B cell (primary cell): ENCODE data around the gene MYOCD. TPM values are rescaled to one million over a fixed set of nuclear protein-coding genes. Genes with fewer than 3 reads are reported as not detected.

ENCODE experiments used
- ATAC-seq: fragments of 200-7000 bp; cut with Tn5 transposase; one replicate; pipeline ENCODE4 v1.10.0; 2021; ENCODE audit warnings: low read depth, mild to moderate bottlenecking, moderate number of reproducible peaks, moderate library complexity
- CTCF ChIA-PET: fragments of 350-600 bp; sonication (Branson Sonifier 250); formaldehyde crosslinking; loops from one replicate; lab custom pipeline; 2021; ENCODE audit warnings: antibody characterized with exemption, inconsistent platforms; lab: Charles Lee
- POLR2A ChIA-PET: fragments of 350-600 bp; sonication (Branson Sonifier 250); formaldehyde crosslinking; loops from one replicate; lab custom pipeline; 2021; ENCODE audit warnings: antibody characterized with exemption; lab: Charles Lee
- DNase-seq: peaks from one replicate; pipeline ENCODE4 v3.0.0; 2013
- H2AFZ ChIP-seq: 2 replicates; pipeline ENCODE4 v1.6.1; 2012; ENCODE audit warnings: mild to moderate bottlenecking, low read depth, low read length; ENCODE audit not compliant: insufficient read depth, poor library complexity, severe bottlenecking
- H3K27ac ChIP-seq, 2 donors: 1 replicate in 1 of 2; 2 replicates in 1 of 2; pipeline ENCODE4 v1.5.1; 2012 to 2013; ENCODE audit warnings: low read length in 2 of 2, mild to moderate bottlenecking in 2 of 2, moderate library complexity in 1 of 2
- H3K27me3 ChIP-seq, 4 experiments: fragments of 200-600 bp in 1 of 4; sonication (generic) in 1 of 4; replicated peaks in 1 of 4; 1 replicate in 2 of 4; 2 replicates in 2 of 4; pipeline versions ENCODE4 v1.6.1 to v1.7.0; 2013 to 2016; ENCODE audit warnings: low read length in 3 of 4, mild to moderate bottlenecking in 2 of 4, mixed read lengths in 1 of 4, moderate library complexity in 1 of 4; ENCODE audit not compliant: insufficient read depth in 4 of 4, control insufficient read depth in 3 of 4; ENCODE audit errors: control extremely low read depth in 1 of 4
- H3K36me3 ChIP-seq, 2 experiments: replicated peaks in 1 of 2; 1 replicate in 1 of 2; 2 replicates in 1 of 2; pipeline versions ENCODE4 v1.6.1 to v1.7.1; 2013; ENCODE audit warnings: low read length in 1 of 2; ENCODE audit not compliant: insufficient read depth in 2 of 2, control insufficient read depth in 1 of 2; ENCODE audit errors: control extremely low read depth in 1 of 2, extremely low read depth in 1 of 2
- H3K4me1 ChIP-seq, 2 donors: fragments of 200-600 bp in 1 of 2; sonication (generic) in 1 of 2; 1 replicate in 1 of 2; 2 replicates in 1 of 2; pipeline versions ENCODE4 v1.5.1 to v1.6.1; 2013 to 2017; ENCODE audit warnings: low read length in 2 of 2; ENCODE audit not compliant: control insufficient read depth in 2 of 2, insufficient read depth in 2 of 2
- H3K4me2 ChIP-seq: replicated peaks from 2 replicates; pipeline ENCODE3; 2012; ENCODE audit warnings: mild to moderate bottlenecking, low read depth, low read length; ENCODE audit not compliant: poor library complexity, severe bottlenecking
- H3K4me3 ChIP-seq, 5 experiments: fragments of 200-600 bp in 1 of 5; sonication (generic) in 1 of 5; 1 replicate in 3 of 5; 2 replicates in 2 of 5; pipeline versions ENCODE4 v1.5.1 to v1.7.0; 2011 to 2016; ENCODE audit warnings: low read length in 4 of 5, mild to moderate bottlenecking in 4 of 5, low read depth in 2 of 5, control low read depth in 1 of 5, moderate library complexity in 1 of 5; ENCODE audit not compliant: insufficient read depth in 1 of 5; ENCODE audit errors: control extremely low read depth in 1 of 5, extremely low read depth in 1 of 5
- H3K79me2 ChIP-seq: fragments of 200-600 bp; sonication (generic); one replicate; pipeline ENCODE4 v1.6.0; 2016; ENCODE audit warnings: low read length; ENCODE audit not compliant: control insufficient read depth, insufficient read depth
- H3K9ac ChIP-seq: fragments of 200-600 bp; sonication (generic); 2 replicates; pipeline ENCODE4 v1.6.1; 2017; ENCODE audit warnings: mild to moderate bottlenecking, low read length, moderate library complexity
- H3K9me3 ChIP-seq, 3 donors: one replicate each; pipeline versions ENCODE4 v1.6.1 to v1.7.1; 2013; ENCODE audit warnings: low read length in 2 of 3; ENCODE audit not compliant: control insufficient read depth in 2 of 3, insufficient read depth in 1 of 3; ENCODE audit errors: control extremely low read depth in 1 of 3
- H4K20me1 ChIP-seq: 2 replicates; pipeline ENCODE4 v1.6.0; 2012; ENCODE audit warnings: mild to moderate bottlenecking, low read length; ENCODE audit not compliant: insufficient read depth, control insufficient read depth, poor library complexity, severe bottlenecking
- H3K27ac Mint-ChIP-seq: one replicate; pipeline ENCODE4 v1.8.0; 2021; ENCODE audit warnings: mixed read lengths
- H3K27me3 Mint-ChIP-seq: one replicate; pipeline ENCODE4 v1.8.0; 2021; ENCODE audit warnings: mixed read lengths
- H3K4me1 Mint-ChIP-seq: one replicate; pipeline ENCODE4 v1.8.0; 2021; ENCODE audit warnings: mixed read lengths
- H3K4me3 Mint-ChIP-seq: one replicate; pipeline ENCODE4 v1.8.0; 2021; ENCODE audit warnings: mixed read lengths
- H3K9me3 Mint-ChIP-seq: one replicate; pipeline ENCODE4 v1.8.0; 2022; ENCODE audit warnings: mixed read lengths; ENCODE audit not compliant: insufficient read depth
- EZH2 ChIP-seq: IDR thresholded peaks from 2 replicates; pipeline ENCODE4 v1.6.1; 2012; ENCODE audit warnings: borderline replicate concordance, low read depth, mild to moderate bottlenecking, moderate library complexity, low read length; ENCODE audit not compliant: insufficient read depth, poor library complexity, severe bottlenecking
- WGBS: methylation state at CpG from one replicate; pipeline ENCODE4 v1.1.5; 2013; ENCODE audit warnings: missing lambda C conversion rate; ENCODE audit not compliant: insufficient coverage; 5-methylcytosine and 5-hydroxymethylcytosine counted together
- intact Hi-C: fragments of 100-400 bp; cut with micrococcal nuclease; formaldehyde crosslinking; loops from one replicate; pipeline ENCODE4 v1.10.0; 2022
- polyA plus RNA-seq: library from polyadenylated mRNA; depleted of rRNA; stranded (reverse); fragments of >200 nt; gene quantifications from 2 replicates; pipeline ENCODE4 v1.2.3, GENCODE V29; 2012
- total RNA-seq, 2 donors: library from RNA; stranded (reverse); fragments of 120-200 nt in 1 of 2; gene quantifications; 1 replicate in 1 of 2; 2 replicates in 1 of 2; pipeline versions ENCODE4 v1.2.3 to v1.2.4, GENCODE V29; 2013 to 2022
- TF ChIP-seq, protein P1 (sequence below): fragments of 200-600 bp; IDR thresholded peaks from one replicate; pipeline ENCODE4 v1.8.0; 2022; ENCODE audit warnings: antibody characterized with exemption, mild to moderate bottlenecking

MYOCD gene
- total and polyA plus RNA-seq, 2 donors (not counting 1 experiment from before 2014, with no cell fraction given), result 0.32 TPM; not detected in 1

- ChIA-PET POLR2A (no interaction called here), CTCF (no interaction called here)
- Mint-ChIP-seq H3K27ac (no peak overlapping the region), H3K4me3 (no peak overlapping the region), H3K27me3 (no peaks in the 10 kb centered on the region), H3K4me1 (no peaks in the 10 kb centered on the region), H3K9me3 (no peaks in the 10 kb centered on the region)
- H3K4me1 ChIP-seq, result no peaks in the 10 kb centered on the region
- H3K36me3 ChIP-seq, result no peaks in the 10 kb centered on the region
- TF ChIP-seq EZH2, result no peak
- TF ChIP-seq, protein P1, sequence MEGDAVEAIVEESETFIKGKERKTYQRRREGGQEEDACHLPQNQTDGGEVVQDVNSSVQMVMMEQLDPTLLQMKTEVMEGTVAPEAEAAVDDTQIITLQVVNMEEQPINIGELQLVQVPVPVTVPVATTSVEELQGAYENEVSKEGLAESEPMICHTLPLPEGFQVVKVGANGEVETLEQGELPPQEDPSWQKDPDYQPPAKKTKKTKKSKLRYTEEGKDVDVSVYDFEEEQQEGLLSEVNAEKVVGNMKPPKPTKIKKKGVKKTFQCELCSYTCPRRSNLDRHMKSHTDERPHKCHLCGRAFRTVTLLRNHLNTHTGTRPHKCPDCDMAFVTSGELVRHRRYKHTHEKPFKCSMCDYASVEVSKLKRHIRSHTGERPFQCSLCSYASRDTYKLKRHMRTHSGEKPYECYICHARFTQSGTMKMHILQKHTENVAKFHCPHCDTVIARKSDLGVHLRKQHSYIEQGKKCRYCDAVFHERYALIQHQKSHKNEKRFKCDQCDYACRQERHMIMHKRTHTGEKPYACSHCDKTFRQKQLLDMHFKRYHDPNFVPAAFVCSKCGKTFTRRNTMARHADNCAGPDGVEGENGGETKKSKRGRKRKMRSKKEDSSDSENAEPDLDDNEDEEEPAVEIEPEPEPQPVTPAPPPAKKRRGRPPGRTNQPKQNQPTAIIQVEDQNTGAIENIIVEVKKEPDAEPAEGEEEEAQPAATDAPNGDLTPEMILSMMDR, result no peak
- no peaks in the 10 kb centered on the region for H3K27me3 ChIP-seq
- H3K4me3 ChIP-seq, result no peak overlapping the region
- no peaks in the 10 kb centered on the region for H4K20me1 ChIP-seq
- no peak overlapping the region for H3K4me2 ChIP-seq
- no peaks in the 10 kb centered on the region for H3K9me3 ChIP-seq
- H3K27ac ChIP-seq, result no peak overlapping the region
- H2AFZ ChIP-seq, result no peak overlapping the region
- no peak for ATAC-seq
- intact Hi-C loops, result no loop called here
- no peak for DNase-seq
- no peak overlapping the region for H3K9ac ChIP-seq
- H3K79me2 ChIP-seq, result no peaks in the 10 kb centered on the region
- WGBS, result no CpG with 5 or more reads among the region's 1 CpG
Observed at GRCh38 chr17:12686486-12686885, 20.8 kb downstream of the MYOCD start.

DNA sequence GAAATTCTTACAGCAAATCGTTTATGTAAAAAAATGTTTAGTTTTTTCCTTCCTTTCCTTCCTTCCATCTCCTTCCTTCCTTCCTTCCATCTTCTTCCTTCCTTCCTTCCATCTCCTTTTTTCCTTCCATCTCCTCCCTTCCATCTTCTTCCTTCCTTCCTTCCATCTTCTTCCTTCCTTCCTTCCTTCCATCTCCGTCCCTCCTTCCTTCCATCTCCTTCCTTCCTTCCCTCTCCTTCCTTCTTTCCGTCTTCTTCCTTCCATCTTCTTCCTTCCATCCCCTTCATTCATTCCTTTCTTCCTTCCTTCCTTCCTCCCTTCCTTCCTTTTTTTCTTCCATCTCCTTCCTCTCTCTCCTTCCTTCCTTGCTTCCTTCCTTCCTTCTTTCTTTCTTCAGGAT lies 22.7 kb downstream of the MYOCD start:
- Histone ChIP-seq H3K79me2 (no peaks in the 10 kb centered on the region), H3K27me3 (no peaks in the 10 kb centered on the region), H3K9me3 (no peaks in the 10 kb centered on the region), H3K4me3 (no peak overlapping the region), H3K36me3 (no peaks in the 10 kb centered on the region), H3K9ac (no peak overlapping the region), H2AFZ (no peak overlapping the region), H3K4me2 (no peak overlapping the region), H4K20me1 (no peaks in the 10 kb centered on the region), H3K27ac (no peak overlapping the region), H3K4me1 (no peaks in the 10 kb centered on the region)
- TF ChIP-seq, protein P1, result no peak
- TF ChIP-seq EZH2, result no peak
- H3K4me3 Mint-ChIP-seq, result no peak overlapping the region
- ChIA-PET POLR2A (no interaction called here), CTCF (no interaction called here)
- ATAC-seq, result no peak
- DNase-seq, result no peak
- no peak overlapping the region for H3K27ac Mint-ChIP-seq
- no peaks in the 10 kb centered on the region for H3K9me3 Mint-ChIP-seq
- WGBS, result 71% methylated on average over 2 of the region's 3 CpGs
- H3K4me1 Mint-ChIP-seq, result no peaks in the 10 kb centered on the region
- no peaks in the 10 kb centered on the region for H3K27me3 Mint-ChIP-seq
- intact Hi-C loops, result no loop called here
